ENCODE data around the gene PRRC2B. TPM values are rescaled to one million over a fixed set of nuclear protein-coding genes. Genes with fewer than 3 reads are reported as not detected.

Gene PRRC2B
- total and polyA plus RNA-seq, 2 of the 8 experiments (the other 6 are each of a cell fraction or from before 2014, with no cell fraction given): 37.3 to 249 TPM

DNA sequence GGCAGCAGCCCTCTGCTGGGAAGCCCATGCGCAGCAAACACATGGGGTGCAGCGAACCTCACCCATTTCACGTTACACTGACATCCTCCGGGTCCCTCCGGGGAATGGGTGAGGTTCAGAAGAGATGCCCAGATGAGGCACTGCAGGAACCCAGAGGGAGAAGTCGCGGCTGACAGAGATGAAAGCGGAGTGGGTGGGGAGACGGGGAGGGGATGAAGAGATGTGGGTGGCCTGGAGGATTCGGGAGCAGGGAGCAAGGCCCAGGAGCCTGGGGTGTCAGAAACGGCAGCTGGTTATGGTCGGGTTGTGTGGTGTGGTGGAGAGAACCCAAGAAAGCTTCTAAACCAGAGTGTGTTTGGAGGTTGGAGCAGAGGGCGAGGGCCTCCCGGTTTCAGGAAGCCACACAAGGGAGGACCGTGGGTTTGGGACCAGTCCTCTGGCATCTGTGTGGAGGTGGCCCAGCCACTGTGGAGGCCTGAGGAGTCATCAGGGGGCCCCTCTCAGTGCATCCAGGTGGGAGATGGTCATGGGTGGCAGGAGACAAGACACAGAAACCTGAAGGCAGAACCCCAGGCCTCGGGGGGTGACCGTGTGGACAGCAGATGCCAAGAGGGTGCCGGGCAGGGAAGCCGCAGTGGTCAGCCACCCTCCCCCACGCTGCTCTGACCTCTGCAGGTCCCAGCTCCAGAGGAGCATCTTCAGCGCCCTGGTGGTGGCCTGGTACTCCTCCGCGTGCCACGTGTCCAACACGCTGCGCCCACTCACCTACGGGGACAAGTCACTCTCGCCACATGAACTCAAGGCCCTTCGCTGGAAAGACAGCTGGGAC is 128.6 kb downstream of the PRRC2B start (continued):
- TF ChIP-seq SIRT6 (IDR thresholded peaks at IDR 0.05; ENCODE audit: low read length) (no peak), EGR1 (IDR thresholded peaks at IDR 0.05; ENCODE audit: borderline replicate concordance, low read depth, low read length) (no peak), TCF12 (IDR thresholded peaks at IDR 0.05; ENCODE audit: low read depth, low read length) (no peak), ZNF274 (IDR thresholded peaks at IDR 0.05; ENCODE audit: borderline replicate concordance, extremely low read depth, low read length) (no peak), RNF2 (IDR thresholded peaks at IDR 0.05; ENCODE audit: borderline replicate concordance, low read depth, low read length, missing control alignments, poor library complexity, severe bottlenecking) (no peak), EP300 (IDR thresholded peaks at IDR 0.05; ENCODE audit: borderline replicate concordance in 1 of 2, low read depth in 2 of 2, low read length in 2 of 2) (no peak), MAFK (IDR thresholded peaks at IDR 0.05; ENCODE audit: low read depth, low read length) (no peak)

Data from H1 (cell line).